Head of caudate nucleus (tissue), 42 donors: ENCODE data around the gene LRTM2.
"Not testable (repeated sequence)": the region's sequence is repeated elsewhere in the genome, so short reads cannot be mapped to it uniquely, and the experiment has no call there.

Source experiments
- DNase-seq, 42 donors: peaks; one replicate each; pipeline versions ENCODE4 v3.0.0 to v3.0.0-alpha.2; 2020 to 2021; ENCODE audit warnings: mixed read lengths in 7 of 42
- intact Hi-C: fragments of 100-400 bp; cut with DNase I; formaldehyde crosslinking; loops from one replicate; pipeline ENCODE4 v1.15.0; 2022

LRTM2 gene

DNA sequence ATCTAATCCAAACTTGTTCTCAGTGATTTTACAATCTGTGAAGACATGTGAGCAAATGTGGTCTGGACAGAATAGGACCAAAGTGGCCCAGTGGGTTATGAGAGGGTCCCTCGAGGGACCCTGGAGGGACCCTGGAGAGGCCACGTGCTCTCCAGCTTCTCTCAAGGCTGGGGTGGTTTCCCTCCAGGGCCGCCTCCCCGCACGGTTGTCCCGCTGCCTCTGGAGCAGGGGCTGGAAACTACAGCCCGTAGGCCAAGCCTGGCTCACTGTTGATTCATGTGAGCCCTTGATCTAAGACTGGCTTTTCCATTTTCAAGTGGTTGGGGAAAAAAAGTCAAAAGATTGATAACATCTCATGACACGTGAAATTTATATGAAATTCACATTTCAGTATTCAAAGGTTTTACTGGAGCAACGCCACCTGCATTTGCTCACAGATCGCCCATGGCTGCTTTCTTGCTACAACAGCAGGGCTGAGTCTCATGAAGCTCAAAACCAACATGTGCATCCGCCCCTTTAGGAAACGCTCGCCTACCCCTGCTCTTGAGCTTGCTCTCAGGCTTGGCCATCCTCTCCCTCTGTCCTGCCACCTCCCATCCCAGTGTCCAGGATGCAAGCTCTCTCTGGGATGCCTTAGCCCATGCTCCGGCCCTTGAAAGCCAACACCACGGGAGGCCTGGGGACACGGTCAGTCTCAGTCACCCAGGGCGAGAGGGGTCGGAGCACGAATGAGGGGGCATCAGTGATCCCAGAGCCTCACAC lies 12.1 kb upstream of the LRTM2 start:
- DNase-seq: peak in 5 of 42 donors; percentile 4 to 28 (median 14)
- intact Hi-C loops: no loop called here

DNA sequence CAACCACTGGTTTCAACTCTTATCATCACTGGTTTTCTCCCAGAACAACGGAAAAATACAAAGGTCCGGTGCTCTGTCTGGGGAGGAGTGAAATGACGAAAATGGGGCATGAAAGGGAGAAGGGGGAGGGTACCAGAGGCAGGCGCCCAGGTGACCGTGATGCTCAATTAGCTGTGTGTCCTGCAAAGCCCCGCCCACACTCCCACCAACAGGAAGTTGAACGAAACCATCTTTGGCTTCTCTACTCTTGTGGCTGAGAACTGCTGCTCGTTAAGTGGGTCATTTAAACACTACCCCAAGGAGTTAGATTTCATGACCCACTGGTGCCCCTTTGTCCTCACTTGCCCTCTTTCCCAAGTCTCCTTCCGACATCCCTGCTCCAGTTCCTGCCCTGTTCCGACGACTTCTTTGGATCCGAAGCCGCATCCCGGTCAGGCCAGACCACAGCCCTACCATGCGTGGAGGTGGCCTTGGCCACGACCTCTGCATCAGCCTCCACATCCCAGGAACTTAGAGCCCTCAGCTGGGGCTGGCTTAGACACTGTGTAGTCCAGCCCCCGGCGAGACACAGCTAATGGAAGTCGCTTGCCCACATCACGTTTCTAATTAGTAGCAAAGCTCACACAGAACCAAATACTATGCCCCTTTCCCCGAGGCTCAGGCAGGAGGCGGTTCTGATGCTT lies 11.4 kb upstream of the LRTM2 start:
- intact Hi-C loops: no loop called here
- peak in 5 of 42 donors; percentile 1 to 28 (median 12) for DNase-seq

DNA sequence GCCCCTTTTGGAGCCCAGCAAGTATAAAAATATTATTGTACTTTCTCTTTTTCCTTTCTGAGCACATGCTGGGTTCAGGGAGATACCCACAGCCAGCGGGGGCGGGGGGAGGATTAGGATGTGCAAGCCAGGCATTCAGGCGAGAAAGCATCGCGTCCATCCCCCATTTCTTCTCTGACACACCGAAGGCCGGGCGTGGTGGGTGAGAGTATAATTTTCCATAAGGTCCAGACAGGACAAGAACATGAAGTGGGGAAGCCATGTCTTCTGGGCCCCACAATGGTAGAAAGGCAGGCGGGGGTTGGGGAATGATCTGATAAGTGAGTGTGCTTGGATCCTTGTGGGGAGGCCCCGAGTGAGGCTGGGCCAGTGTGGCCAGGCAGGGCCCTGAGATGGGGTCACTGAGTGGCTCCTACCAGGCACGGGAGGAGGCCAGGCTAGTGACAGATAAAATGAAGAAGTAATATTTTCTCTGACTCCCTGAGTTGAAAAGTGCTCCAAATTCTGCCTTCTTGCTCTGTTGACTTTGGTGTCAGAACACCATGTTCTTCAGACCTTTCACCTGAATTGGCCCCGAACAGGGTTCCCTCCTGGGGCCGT lies 10.7 kb upstream of the LRTM2 start:
- DNase-seq: peak in 3 of 42 donors; percentile 1 to 26 (median 8)
- intact Hi-C loops: no loop called here

DNA sequence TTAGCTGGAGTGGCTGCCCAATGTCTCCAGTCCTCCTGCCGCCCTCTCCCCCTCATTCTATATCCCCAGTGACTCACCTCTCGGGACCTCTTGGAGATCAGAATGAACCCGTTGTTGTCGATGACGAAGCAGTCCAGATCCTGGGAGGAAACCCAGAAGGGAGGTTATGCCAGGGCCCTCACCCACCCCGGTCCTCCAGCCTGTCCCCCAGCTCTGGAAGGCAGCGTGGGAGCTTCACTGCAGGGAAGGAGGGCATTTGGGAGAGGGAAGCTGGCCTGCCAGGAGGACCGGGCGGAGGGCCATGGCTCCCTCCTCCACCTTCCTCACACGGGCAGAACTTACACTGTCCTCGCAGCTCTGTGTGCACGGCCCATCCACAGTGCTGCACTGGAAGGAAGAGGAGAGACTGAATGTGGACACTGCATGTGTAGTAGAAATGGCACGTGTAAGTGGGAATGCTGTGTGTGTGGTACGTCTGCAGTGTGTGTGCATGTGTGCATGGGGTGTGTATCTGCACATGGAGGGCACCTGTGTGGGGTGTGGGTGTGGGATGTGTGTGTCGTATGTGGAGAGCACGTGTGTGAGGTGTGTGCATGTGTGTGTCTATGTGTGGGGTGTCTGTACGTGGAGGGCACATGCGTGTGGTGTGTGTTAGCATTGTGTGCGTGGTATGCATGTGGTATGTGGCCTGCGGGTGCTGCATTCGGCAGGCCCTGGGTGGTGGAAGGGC lies 10.0 kb upstream of the LRTM2 start:
- no peak for DNase-seq

DNA sequence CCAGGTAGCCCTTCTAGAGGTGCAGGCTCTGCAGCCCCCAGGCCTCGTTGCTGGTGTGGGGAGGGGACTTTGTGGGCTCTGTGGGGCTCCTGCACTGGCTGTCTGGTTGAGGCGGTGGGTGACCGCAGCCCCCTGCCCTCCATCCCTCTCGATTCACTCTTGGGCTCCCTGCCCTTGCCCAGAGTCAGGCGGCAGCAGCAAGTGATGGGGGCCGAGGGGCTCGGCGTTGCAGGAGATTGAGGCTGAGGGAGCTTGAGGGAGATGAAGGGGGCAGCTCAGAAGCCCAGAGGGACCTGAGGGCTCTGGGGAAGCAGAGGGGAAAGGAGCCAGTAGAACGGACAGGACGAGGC lies 9.5 kb upstream of the LRTM2 start:
- intact Hi-C loops: no loop called here
- no peak for DNase-seq

More for the DNA sequence above, 10.0 kb upstream of the LRTM2 start:
- intact Hi-C loops: no loop called here

DNA sequence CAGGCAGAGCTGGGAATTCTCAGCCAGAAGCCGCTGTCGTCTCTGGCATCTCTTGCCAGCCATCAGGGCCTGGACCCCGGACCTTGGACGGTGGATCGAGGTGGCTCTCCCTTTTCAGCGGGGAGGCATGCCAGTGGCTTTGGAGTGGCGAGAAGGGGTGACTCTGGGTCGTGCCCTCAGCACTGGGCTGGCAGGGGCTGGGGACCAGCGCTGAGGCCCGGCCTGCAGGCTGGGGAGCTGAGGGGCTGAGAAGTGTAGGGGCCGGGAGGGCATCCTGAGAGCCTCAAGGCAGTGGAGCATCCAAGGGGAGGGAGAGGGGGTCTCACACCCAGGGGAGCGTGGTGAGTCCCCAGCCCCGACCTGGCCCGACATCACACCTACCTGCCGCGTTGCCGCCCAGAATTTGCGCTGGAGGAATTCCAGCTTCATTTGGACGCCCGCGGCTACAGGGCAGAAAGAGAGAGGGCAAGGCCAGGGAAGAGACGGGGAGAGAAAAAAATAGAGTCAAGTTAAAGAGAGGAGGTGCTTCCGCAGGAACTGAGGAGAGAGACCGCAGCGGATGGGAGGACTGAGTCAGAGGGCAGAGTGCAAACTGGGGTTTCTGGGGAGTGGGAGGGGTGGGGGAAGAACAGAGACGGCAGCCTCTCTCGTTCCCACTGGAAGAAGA lies 9.0 kb upstream of the LRTM2 start:
- intact Hi-C loops: no loop called here
- no peak for DNase-seq

DNA sequence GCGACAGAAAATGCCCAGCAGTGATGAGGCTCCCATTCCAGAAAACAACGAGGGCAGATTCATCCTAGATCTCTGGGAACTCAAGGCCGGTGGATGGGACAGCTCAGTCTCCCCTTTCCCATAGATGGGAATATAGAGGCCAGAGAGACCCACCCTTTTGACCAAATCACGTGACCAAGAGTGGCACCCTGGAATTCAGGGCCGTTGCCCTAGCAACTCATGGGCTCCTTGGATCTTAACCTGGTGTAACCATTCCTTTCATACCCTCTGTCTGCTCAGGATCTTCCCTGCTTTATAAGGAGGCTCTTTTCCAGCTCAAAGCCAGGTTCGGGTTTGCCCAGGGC lies 8.4 kb upstream of the LRTM2 start:
- intact Hi-C loops: no loop called here
- no peak for DNase-seq

DNA sequence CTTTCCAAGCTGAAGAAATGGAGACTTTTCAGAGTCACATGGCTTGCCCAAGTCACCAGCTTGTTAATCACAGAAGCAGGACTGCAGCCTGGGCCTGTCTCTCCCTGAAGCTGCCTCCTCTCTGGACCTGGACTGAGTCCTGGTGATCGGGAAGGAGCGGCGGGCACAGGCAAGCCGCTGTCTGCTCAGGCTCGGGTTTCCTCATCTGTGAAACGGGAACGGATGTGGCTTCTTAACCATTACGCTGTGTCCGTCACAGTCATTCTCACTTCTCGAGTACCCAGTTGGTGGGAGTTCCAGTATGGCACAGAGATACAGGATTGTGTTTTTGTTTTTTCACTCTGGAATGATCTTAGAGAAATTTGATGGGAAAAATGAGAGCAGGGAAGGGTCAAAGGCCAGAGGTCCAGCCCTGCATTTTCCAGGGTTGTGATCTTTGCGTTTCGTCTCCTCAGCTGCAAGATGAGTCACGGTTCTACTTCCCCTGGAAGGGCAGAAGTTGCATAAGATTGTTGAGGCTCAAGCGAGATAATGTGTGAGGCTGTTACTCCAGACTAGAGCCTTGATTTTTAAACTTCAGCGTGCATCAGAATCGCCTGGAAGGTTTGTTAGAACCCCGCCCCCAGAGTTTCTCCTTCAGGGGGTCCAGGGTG lies 7.6 kb upstream of the LRTM2 start:
- intact Hi-C loops: no loop called here
- peak in 3 of 42 donors; percentile 38 to 64 (median 64) for DNase-seq

DNA sequence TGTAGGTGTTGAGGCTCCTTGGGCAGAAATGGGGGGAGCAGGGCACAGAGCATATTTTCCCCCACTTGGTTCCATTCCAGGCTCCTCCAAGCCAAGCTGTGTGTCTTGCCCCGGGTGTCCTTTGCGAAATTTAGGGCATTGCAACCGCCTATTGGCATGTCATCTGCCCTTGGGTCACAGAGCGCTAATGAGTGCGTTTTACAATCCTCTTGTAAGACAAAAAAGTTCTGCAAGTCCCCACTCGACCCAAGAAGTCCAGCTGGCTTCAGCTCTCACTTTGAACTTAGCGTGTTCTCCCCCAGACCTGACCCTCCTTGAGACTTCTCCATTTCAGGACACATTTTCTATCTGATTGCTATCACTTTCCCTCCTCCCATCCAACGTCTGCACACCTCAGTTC lies 6.1 kb upstream of the LRTM2 start:
- intact Hi-C loops: no loop called here
- no peak for DNase-seq

DNA sequence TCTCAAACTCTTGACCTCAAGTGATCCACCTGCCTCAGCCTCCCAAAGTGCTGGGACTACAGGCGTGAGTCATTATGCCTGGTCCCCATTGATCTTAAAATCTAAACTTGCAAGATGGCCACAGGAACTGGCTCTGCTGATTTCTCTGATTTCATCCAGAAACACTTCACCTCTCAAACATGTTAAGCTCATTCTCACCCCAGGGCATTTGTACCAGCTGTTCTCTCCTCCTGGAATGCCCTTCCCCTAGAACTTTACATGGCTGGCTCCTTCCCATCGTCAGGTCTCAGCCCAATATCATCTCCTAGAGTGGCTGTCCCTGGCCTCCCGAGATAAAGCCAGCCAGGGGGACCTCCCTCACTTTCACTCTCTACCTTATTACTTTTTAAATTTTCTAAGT lies 5.3 kb upstream of the LRTM2 start:
- DNase-seq: no peak
- intact Hi-C loops: no loop called here

DNA sequence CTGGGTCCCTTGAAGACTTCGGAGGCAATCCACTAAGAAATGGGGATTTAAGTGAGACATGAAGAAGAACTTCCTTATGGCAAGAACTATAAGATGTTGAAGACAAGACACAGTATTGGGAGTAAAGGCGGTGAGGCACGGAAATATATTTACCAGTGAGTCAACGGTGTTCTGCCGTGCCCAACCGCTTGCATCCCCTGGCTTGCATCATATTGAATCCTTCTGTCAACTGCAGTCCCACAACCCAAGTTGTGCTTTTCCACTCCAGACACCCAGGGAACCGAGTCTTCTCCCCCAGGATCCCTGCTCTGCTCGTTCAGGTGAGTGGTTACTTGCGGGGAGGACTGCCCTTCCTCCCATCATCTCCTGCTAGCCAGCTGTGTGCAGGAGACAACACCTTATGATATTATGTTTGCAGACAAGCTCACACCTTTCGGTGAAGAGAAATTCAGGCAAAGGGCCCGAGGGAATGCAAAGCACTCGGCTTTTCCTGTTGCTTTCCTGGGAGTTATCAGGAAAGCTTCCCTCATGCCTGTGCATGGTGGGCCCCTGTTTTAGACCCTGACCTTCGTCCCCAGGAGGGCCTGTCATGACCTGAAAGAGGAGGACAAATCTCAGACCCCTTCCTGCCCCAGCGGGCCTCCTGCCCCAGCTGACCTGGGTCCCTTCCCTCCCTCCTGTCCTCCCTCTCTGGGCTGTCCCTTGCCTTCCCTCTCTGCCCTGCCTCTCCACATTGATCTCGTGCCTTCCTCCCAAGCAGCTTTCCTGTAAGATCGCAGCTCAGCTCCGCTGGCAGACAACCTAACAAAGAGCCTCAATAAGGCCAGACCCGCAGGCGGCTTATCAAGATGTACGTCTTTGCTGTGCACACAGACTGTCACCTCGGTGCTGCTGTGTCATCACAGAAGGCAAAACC lies 4.3 kb upstream of the LRTM2 start:
- intact Hi-C loops: no loop called here

DNA sequence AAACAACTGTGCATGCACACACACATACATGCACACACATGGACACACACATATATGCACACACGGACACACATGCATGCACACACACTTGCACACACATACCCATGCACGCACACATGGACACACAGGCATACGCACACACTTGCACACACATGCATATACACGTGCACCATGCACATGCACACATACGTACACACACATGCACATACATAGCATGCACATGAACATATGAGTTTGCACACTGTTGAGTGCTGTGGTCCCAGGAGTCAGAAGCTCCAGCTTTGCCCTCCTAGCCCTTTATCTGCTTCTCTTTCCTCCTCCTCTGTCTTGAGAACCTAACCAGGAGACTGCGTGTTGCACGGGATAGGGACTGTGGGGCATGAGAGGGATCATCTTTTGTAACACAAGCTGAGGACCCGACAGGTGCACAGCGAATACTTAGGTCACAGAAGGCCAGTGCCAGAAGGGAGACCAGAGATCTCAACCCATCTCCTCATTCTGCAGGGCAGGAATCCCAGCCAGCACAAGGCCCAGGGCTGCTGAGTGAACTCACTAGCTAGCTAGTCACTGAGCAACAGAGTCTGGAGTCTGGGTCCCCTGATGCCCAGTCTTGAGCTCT lies 3.5 kb upstream of the LRTM2 start:
- no peak for DNase-seq
- intact Hi-C loops: no loop called here

More for the DNA sequence above, 4.3 kb upstream of the LRTM2 start:
- no peak for DNase-seq

DNA sequence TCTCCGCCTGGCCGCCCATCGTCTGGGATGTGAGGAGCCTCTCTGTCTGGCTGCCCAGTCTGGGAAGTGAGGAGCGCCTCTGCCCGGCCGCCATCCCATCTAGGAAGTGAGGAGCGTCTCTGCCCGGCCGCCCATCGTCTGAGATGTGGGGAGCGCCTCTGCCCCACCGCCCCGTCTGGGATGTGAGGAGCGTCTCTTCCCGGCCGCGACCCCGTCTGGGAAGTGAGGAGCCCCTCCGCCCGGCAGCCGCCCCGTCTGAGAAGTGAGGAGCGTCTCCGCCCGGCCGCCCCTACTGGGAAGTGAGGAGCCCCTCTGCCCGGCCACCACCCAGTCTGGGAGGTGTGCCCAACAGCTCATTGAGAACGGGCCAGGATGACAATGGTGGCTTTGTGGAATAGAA lies 2.4 kb upstream of the LRTM2 start:
- DNase-seq, intact Hi-C loops: not testable (repeated sequence)

DNA sequence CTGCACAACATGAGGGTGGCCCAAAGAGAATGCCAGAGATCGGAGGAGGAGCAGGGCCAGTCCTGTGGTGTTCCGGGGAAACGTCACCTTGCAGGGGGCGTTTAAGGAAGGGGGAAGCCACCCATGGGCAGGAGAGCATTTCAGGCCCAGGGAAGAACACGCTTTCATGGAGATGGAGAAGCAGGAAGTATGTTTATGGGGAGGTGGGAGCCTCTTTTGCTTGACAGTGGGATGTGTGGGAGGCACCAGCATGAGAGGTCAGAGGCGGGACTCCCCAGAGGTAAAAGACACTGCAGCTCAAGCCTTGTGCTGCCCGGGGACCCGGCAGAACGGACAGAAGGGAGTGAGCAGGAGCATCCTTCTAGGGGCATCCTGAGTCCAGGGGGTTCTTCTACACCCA lies 1.3 kb upstream of the LRTM2 start:
- intact Hi-C loops: no loop called here
- DNase-seq: no peak

DNA sequence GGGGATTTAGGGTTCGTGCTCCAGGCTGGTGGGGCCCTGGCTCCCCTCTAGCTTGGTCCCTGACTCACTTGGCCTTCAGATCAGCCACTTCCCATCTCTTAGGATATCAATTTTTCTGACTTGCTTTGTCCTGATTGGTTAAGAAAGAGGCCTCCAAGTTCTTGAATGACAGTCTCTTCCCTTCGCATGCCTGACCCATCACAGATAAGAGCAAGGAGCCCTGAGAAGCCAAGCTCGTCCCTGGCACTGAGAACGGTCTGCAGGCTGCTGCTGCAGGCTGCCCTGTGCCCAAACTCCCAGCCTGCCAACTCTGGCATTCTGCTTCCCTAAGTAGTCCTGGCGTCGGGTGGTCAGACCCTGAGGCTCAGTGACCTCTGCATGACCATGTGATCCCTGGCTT lies 794 bp upstream of the LRTM2 start:
- intact Hi-C loops: no loop called here
- no peak for DNase-seq

DNA sequence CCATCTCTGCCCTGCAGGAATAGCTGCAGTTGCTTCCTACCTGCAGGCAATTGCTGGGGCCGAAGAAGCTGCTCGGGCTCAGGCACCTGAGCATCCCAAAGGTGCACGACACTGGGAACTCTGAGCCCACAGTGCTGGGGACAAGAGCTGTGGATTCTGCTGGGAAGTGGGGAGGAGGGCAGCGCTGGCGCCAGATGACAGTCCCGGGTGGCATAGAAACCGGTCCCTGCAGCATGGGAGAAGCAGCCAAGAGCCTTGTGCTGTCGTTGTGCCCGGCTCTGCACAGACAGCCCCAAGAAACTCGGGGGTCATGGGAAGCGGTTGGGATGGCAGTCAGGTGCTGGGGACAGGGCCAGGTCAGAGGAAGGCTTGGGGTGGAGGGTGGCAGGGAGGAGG lies 529 bp downstream of the LRTM2 start:
- intact Hi-C loops: no loop called here
- peak in 1 of 42 donors; percentile 41 for DNase-seq

DNA sequence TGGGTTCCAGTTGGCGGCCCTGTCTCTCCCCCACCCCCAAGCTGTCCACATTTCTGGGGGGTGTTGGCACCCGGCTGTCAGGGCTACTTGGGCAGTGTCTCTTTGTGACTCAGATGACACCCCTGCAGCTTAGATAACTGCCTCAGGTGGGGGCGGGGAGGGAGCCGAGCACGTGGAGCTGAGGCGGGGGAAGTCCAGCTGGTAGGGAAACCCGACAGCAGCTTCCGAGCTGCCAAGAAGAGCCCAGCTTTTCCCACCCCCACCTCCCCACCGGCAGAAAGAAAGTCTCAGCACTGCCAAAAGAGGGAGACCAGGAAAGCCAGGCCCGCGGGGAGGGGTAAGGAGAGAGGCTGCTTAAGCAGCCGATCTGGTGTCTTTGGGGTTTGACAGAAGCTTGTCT lies 1.4 kb downstream of the LRTM2 start:
- intact Hi-C loops: no loop called here
- peak in 4 of 42 donors; percentile 33 to 71 (median 51) for DNase-seq
